HFFc6 (cell line): ENCODE results near the gene HIVEP3. TPM values are rescaled to one million over a fixed set of nuclear protein-coding genes. Genes with fewer than 3 reads are reported as not detected.
A peak's percentile ranks its signal among the peaks of the same experiment; 100 is the strongest.

Source experiments
- DNase-seq: peaks from one replicate; pipeline ENCODE4 v3.0.0-alpha.2; 2018
- H3K27ac Mint-ChIP-seq: 2 replicates; pipeline ENCODE4 v1.8.0; 2020; ENCODE audit warnings: mild to moderate bottlenecking, mixed read lengths
- H3K27me3 Mint-ChIP-seq: 2 replicates; pipeline ENCODE4 v1.8.0; 2021; ENCODE audit warnings: mild to moderate bottlenecking, moderate library complexity, mixed read lengths; ENCODE audit not compliant: insufficient read depth
- H3K36me3 Mint-ChIP-seq: 2 replicates; pipeline ENCODE4 v1.8.0; 2021; ENCODE audit warnings: low read depth, mixed read lengths
- H3K4me1 Mint-ChIP-seq: 2 replicates; pipeline ENCODE4 v1.8.0; 2020; ENCODE audit warnings: low read depth, mixed read lengths
- H3K4me3 Mint-ChIP-seq: 2 replicates; pipeline ENCODE4 v1.8.0; 2020; ENCODE audit warnings: mild to moderate bottlenecking, moderate library complexity, mixed read lengths
- H3K9me3 Mint-ChIP-seq: 2 replicates; pipeline ENCODE4 v1.8.0; 2020; ENCODE audit warnings: mild to moderate bottlenecking, mixed read lengths
- CTCF ChIP-seq: fragments of 200-600 bp; sonication (generic); IDR thresholded peaks from 2 replicates; pipeline ENCODE4 v1.5.0; 2021; ENCODE audit warnings: antibody characterized with exemption, mild to moderate bottlenecking
- total RNA-seq, 6 experiments: library from RNA; stranded (reverse); fragmentation: NEBNext Ultra II Directional; extraction: Animal tissue kit (Norgen Biotek cat#: 25700); gene quantifications; 2 replicates in 1 of 6; 3 replicates in 5 of 6; pipeline ENCODE4 v1.2.3, GENCODE V29; 2021

Gene HIVEP3
- total RNA-seq, 6 experiments from 2014 or later: 7.0 to 9.7 (median 7.9) TPM

DNA sequence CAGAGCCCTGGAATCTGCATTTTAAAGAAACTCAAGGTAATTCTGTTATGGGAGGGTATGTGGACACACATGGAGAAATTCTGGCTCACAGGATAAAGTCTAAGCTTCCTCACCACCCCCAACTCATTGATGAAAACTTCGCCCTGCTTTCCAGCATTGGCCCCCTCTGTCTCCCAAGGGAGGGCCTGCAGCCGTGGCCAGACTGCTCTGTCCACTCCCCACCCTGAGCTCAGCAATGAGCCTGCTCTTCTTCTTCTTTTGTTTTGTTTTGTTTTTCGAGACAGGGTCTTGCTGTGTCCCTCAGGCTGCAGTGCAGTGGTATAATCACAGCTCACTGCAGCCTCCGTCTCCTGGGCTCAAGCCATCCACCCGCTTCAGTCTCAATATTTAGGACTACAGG is 297.5 kb downstream of the HIVEP3 start:
- peaks cover 3% of the 10 kb centered on the region for H3K27me3 Mint-ChIP-seq
- no peak overlapping the region for H3K4me3 Mint-ChIP-seq
- H3K4me1 Mint-ChIP-seq: peaks cover 72% of the 10 kb centered on the region
- no peak overlapping the region for H3K27ac Mint-ChIP-seq
- DNase-seq: no peak
- H3K9me3 Mint-ChIP-seq: no peaks in the 10 kb centered on the region
- no peak for TF ChIP-seq CTCF
- peaks cover 4% of the 10 kb centered on the region; the same call in 1 of the 2 replicates for H3K36me3 Mint-ChIP-seq

DNA sequence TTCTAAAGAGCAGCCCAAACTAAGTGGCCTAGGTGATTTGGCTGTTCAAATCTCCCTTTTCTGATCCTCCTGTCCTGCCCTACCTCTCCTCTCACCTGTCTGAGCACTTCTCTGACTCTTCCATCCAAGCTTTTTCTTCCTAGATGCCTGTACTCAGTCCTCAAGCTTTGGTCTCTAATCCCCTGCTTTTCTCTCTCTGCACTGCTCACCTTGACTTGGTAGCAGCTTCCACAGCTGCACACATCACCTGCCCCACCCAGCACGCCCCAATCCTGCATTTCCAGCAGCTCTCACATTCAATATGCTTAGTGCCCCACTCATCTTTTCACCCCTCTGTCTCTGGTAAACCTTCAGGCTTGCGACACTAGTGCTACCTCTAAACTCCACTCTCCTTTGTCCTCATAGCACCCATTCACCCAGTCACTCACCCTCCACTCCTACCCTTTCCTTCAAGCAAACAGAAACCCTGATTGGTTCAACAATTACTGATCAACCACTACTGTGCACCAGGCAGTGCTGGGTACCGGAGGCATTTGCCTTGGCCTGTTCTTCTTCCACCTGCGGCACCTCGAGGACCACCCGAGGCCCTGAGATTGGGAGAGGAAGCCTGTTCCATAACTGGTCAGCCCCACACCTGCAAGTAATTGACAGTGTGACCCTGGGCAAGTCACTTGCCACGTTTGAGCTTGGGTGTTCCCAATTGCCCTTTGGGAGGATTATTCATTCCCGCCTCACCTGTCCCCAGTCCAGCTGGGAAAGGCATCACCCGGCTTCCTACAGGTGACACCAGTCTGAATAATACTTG is 298.2 kb downstream of the HIVEP3 start:
- TF ChIP-seq CTCF: no peak
- H3K27me3 Mint-ChIP-seq: peaks cover 3% of the 10 kb centered on the region
- no peak for DNase-seq
- H3K4me1 Mint-ChIP-seq: peaks cover 66% of the 10 kb centered on the region
- H3K36me3 Mint-ChIP-seq: no peaks in the 10 kb centered on the region
- H3K27ac Mint-ChIP-seq: no peak overlapping the region
- H3K4me3 Mint-ChIP-seq: no peak overlapping the region
- H3K9me3 Mint-ChIP-seq: no peaks in the 10 kb centered on the region

- peaks cover 3% of the 10 kb centered on the region for H3K27me3 Mint-ChIP-seq
- no peaks in the 10 kb centered on the region for H3K36me3 Mint-ChIP-seq
- no peak overlapping the region; the same call in 1 of the 2 replicates for H3K27ac Mint-ChIP-seq
- peaks cover 69% of the 10 kb centered on the region for H3K4me1 Mint-ChIP-seq
- H3K4me3 Mint-ChIP-seq: no peak overlapping the region
- no peak for DNase-seq
- no peak for TF ChIP-seq CTCF
- no peaks in the 10 kb centered on the region for H3K9me3 Mint-ChIP-seq
These were observed 299.0 kb downstream of the HIVEP3 start for GRCh38 chr1:41619511-41620364.

DNA sequence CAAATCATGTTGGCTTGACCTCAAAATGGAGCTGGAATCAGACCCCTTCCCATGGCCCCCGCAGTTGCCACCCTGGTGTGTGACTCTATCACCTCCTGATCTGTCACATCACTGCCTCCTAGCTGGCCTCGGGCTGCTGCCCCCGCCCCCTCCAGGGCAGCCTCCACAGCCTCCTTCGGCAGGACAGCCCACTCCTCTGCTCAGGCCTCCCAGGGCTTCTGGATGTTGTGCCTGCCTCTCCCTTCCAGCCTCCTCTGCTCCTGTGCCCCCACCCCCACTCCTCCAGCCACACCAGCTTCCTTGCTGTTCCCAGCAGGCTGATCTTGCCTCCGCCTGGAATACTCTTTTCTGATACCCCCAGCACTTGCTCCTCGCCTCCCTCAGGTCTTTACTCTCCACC is 299.9 kb downstream of the HIVEP3 start:
- no peak for TF ChIP-seq CTCF
- no peak overlapping the region for H3K27ac Mint-ChIP-seq
- no peak overlapping the region for H3K4me3 Mint-ChIP-seq
- peaks cover 3% of the 10 kb centered on the region for H3K27me3 Mint-ChIP-seq
- H3K36me3 Mint-ChIP-seq: no peaks in the 10 kb centered on the region
- no peak for DNase-seq
- peaks cover 70% of the 10 kb centered on the region for H3K4me1 Mint-ChIP-seq
- no peaks in the 10 kb centered on the region for H3K9me3 Mint-ChIP-seq

DNA sequence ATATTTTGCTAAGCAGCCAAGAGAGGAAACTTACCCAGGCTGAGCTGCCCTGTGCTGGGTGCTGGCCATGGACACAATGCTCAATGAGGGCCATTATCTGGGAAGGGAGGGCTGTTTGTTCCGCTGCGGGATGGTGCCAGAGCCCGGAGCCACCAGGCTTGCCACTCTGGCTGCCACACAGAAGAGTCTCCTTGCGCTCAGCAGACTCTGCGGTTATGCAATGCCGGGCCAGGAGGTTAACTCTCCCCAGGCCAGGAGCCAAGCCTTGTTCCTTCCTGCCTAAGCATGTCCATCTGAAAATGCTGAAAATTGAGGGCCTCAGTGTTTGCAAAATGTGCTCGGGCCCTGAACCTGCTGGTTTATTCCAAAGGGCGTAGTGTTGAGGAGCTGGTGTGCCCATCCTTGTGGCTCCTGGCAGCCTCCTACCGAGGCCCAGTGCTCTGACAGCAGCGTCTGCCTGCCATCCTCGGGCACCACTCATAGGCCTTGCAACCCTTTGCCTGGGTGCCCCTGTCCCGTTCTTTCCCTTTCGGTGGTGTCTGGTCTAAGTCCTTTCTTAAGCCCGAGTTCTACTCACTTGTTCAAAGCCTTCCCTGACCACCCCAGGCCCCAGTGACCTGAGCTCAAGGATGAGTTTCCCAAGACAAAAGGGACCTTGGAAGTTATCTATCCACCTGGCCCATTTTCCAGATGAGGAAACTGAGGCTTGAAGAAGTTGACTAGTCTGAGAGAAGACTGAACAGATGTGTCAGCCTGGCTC is 300.5 kb downstream of the HIVEP3 start:
- H3K4me3 Mint-ChIP-seq: no peak overlapping the region

More for the DNA sequence above, 300.5 kb downstream of the HIVEP3 start:
- no peak for TF ChIP-seq CTCF
- Mint-ChIP-seq H3K9me3 (no peaks in the 10 kb centered on the region), H3K36me3 (no peaks in the 10 kb centered on the region), H3K27ac (no peak overlapping the region; the same call in 1 of the 2 replicates), H3K27me3 (peaks cover 3% of the 10 kb centered on the region), H3K4me1 (peaks cover 70% of the 10 kb centered on the region)
- DNase-seq: peak; percentile 13
